22Rv1 (cell line): ENCODE results near the gene WNT7A.

Source experiments
- ZFX ChIP-seq: fragments of 450-650 bp; IDR thresholded peaks from 2 replicates; pipeline ENCODE4 v1.6.1; 2017; ENCODE audit warnings: antibody characterized with exemption, borderline replicate concordance
- TF ChIP-seq, protein P1 (sequence below): fragments of 450-650 bp; IDR thresholded peaks from 2 replicates; pipeline ENCODE4 v1.5.1; 2017; ENCODE audit warnings: mild to moderate bottlenecking

DNA sequence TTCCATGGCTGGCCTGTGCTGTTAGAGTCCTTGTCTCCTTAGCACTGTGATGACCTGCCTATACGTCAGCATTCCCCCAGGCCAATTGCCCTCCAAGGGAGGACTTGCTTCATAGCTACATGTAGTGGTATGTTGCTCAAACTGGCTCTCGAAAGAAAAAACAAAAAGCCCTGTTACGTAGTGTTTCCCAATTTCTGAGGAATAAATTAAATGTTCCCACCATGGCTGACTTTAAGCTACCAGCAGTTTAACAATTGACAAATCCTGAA, 54.6 kb downstream of the WNT7A start:
- TF ChIP-seq, protein P1, sequence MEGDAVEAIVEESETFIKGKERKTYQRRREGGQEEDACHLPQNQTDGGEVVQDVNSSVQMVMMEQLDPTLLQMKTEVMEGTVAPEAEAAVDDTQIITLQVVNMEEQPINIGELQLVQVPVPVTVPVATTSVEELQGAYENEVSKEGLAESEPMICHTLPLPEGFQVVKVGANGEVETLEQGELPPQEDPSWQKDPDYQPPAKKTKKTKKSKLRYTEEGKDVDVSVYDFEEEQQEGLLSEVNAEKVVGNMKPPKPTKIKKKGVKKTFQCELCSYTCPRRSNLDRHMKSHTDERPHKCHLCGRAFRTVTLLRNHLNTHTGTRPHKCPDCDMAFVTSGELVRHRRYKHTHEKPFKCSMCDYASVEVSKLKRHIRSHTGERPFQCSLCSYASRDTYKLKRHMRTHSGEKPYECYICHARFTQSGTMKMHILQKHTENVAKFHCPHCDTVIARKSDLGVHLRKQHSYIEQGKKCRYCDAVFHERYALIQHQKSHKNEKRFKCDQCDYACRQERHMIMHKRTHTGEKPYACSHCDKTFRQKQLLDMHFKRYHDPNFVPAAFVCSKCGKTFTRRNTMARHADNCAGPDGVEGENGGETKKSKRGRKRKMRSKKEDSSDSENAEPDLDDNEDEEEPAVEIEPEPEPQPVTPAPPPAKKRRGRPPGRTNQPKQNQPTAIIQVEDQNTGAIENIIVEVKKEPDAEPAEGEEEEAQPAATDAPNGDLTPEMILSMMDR, result no peak
- no peak for TF ChIP-seq ZFX
